Lung (tissue), 12 donors: ENCODE measurements around the gene PLA2G4F. TPM values are rescaled to one million over a fixed set of nuclear protein-coding genes. Genes with fewer than 3 reads are reported as not detected.
A peak's percentile ranks its signal among the peaks of the same experiment; 100 is the strongest.

ENCODE experiments used
- ATAC-seq: fragments of 200-7000 bp; cut with Tn5 transposase; one replicate; pipeline ENCODE4 v1.9.1; 2020; ENCODE audit warnings: moderate number of reproducible peaks; ENCODE audit not compliant: insufficient read depth, low FRiP score
- DNase-seq, 3 donors: peaks; one replicate each; pipeline ENCODE4 v3.0.0-alpha.2; 2013 to 2017
- H3K27ac ChIP-seq, 2 donors: one replicate each; pipeline ENCODE4 v1.5.1; 2013; ENCODE audit warnings: mild to moderate bottlenecking in 2 of 2, moderate library complexity in 2 of 2, control low read depth in 1 of 2, inconsistent platforms in 1 of 2, low read depth in 1 of 2, low read length in 1 of 2
- H3K27me3 ChIP-seq, 3 donors: one replicate each; pipeline ENCODE4 v1.5.1; 2013; ENCODE audit warnings: low read length in 2 of 3; ENCODE audit not compliant: control insufficient read depth in 3 of 3, insufficient read depth in 3 of 3
- H3K36me3 ChIP-seq, 4 donors: one replicate each; pipeline ENCODE4 v1.5.1; 2013; ENCODE audit warnings: low read length in 4 of 4, mild to moderate bottlenecking in 1 of 4, moderate library complexity in 1 of 4; ENCODE audit not compliant: control insufficient read depth in 4 of 4, insufficient read depth in 4 of 4
- H3K4me1 ChIP-seq, 5 donors: one replicate each; pipeline ENCODE4 v1.5.1; 2013; ENCODE audit warnings: low read length in 5 of 5, mild to moderate bottlenecking in 2 of 5, moderate library complexity in 1 of 5; ENCODE audit not compliant: control insufficient read depth in 5 of 5, insufficient read depth in 5 of 5
- H3K4me3 ChIP-seq: one replicate; pipeline ENCODE4 v1.5.1; 2013; ENCODE audit warnings: mild to moderate bottlenecking, control low read depth, moderate library complexity
- H3K9ac ChIP-seq, 2 donors: one replicate each; pipeline ENCODE4 v1.5.1; 2013; ENCODE audit warnings: low read length in 2 of 2, control low read depth in 1 of 2; ENCODE audit not compliant: insufficient read depth in 1 of 2
- H3K9me3 ChIP-seq, 4 donors: one replicate each; pipeline ENCODE4 v1.5.1; 2013; ENCODE audit warnings: low read length in 3 of 4, mild to moderate bottlenecking in 1 of 4, moderate library complexity in 1 of 4; ENCODE audit not compliant: control insufficient read depth in 4 of 4, insufficient read depth in 3 of 4
- CTCF ChIP-seq: IDR thresholded peaks from 2 replicates; pipeline ENCODE4 v1.5.1; 2012; ENCODE audit warnings: mild to moderate bottlenecking; ENCODE audit errors: control extremely low read depth, extremely low read depth
- WGBS, 2 donors: extraction: QIAGEN DNeasy Blood & Tissue Kit; methylation state at CpG; one replicate each; pipeline ENCODE4 v1.1.7; 2013; 5-methylcytosine and 5-hydroxymethylcytosine counted together
- polyA plus RNA-seq, 2 donors: library from polyadenylated mRNA; stranded (reverse); fragments of 200-250 nt; gene quantifications; one replicate each; pipeline ENCODE4 v1.2.1, GENCODE V29; 2013
- total RNA-seq, 2 donors: library from RNA; depleted of rRNA in 1 of 2; stranded (reverse); fragments of >200 nt in 1 of 2; gene quantifications; one replicate each; pipeline ENCODE4 v1.2.1, GENCODE V29; 2014 to 2021
- donor health status: control.
- donor health status: control.
- donor health status: Bipolar disorder and iron deficiency.
- donor health status: healthy.
- donor health status: DM: yes; HTN: yes; CAD: no.

PLA2G4F gene
- total and polyA plus RNA-seq, 4 donors = 10.9 to 116 (median 41.8) TPM

GRCh38 chr15:42118650-42119445 is 37.6 kb downstream of the PLA2G4F start:
- DNase-seq = peak in 2 of 3 donors; percentile 37 to 62
- no peak for TF ChIP-seq CTCF
- Histone ChIP-seq H3K4me3 (no peak overlapping the region), H3K27me3 (no peaks in the 10 kb centered on the region), H3K9ac (no peak overlapping the region), H3K4me1 (peaks cover 0 to 4% (median 0%) of the 10 kb centered on the region in 5 donors), H3K9me3 (no peaks in the 10 kb centered on the region), H3K36me3 (no peaks in the 10 kb centered on the region), H3K27ac (peak overlapping the region in 1 of 2 donors; percentile 15)
- 32 to 38% methylated on average over 10 of the region's 10 CpGs for WGBS, 2 donors
- no peak for ATAC-seq

GRCh38 chr15:42111924-42112323 is 44.5 kb downstream of the PLA2G4F start:
- DNase-seq (no peak), ATAC-seq (no peak)
- Histone ChIP-seq H3K9me3 (no peaks in the 10 kb centered on the region), H3K4me3 (no peak overlapping the region), H3K9ac (no peak overlapping the region), H3K27ac (no peak overlapping the region), H3K27me3 (no peaks in the 10 kb centered on the region), H3K36me3 (no peaks in the 10 kb centered on the region), H3K4me1 (peaks cover 0 to 3% (median 0%) of the 10 kb centered on the region in 5 donors)
- 20 to 50% methylated on average over 4 of the region's 4 CpGs for WGBS, 2 donors
- no peak for TF ChIP-seq CTCF

- WGBS, 2 donors = 47 to 55% methylated on average over 3 of the region's 3 CpGs
- H3K9me3 ChIP-seq = no peaks in the 10 kb centered on the region
- no peaks in the 10 kb centered on the region for H3K36me3 ChIP-seq
- H3K4me3 ChIP-seq = no peak overlapping the region
- H3K4me1 ChIP-seq = peaks cover 0 to 3% (median 0%) of the 10 kb centered on the region in 5 donors
- no peaks in the 10 kb centered on the region for H3K27me3 ChIP-seq
- no peak overlapping the region for H3K27ac ChIP-seq
- TF ChIP-seq CTCF = no peak
- no peak overlapping the region for H3K9ac ChIP-seq
- DNase-seq (no peak), ATAC-seq (no peak)
Measured at GRCh38 chr15:42110367-42110766, 46.1 kb downstream of the PLA2G4F start.

- no peaks in the 10 kb centered on the region for H3K36me3 ChIP-seq
- no peak for TF ChIP-seq CTCF
- H3K4me3 ChIP-seq = no peak overlapping the region
- H3K4me1 ChIP-seq = peaks cover 0 to 3% (median 0%) of the 10 kb centered on the region in 5 donors
- ATAC-seq (no peak), DNase-seq (no peak)
- no peak overlapping the region for H3K27ac ChIP-seq
- no peak overlapping the region for H3K9ac ChIP-seq
- WGBS, 2 donors = 34 to 67% methylated on average over 3 of the region's 3 CpGs
- no peaks in the 10 kb centered on the region for H3K27me3 ChIP-seq
- H3K9me3 ChIP-seq = no peaks in the 10 kb centered on the region
Measured at GRCh38 chr15:42108806-42109205, 47.6 kb downstream of the PLA2G4F start.
